Measurements from ENCODE around the gene ITGA5. TPM values are rescaled to one million over a fixed set of nuclear protein-coding genes. Genes with fewer than 3 reads are reported as not detected.

ITGA5 gene
- total and polyA plus RNA-seq, 2 experiments from 2014 or later: 7.3 to 23.7 TPM

DNA sequence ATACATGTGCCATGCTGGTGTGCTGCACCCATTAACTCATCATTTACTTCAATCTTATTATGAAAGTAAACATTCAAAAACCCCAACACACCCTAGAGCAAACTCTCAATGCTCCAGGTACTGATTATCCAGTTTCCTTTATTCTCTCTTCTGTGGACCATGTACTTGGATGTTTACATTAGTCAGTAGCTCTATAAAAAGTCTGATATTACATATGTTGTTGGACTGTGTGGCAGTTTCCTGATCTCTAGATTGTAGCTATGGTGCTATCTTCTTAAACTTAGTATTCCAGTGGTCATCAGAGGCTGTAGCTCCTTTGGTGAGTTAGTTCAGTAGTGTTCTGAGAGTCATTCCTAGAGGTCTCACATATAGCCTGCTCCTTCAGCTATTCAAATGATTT lies 25.1 kb upstream of the ITGA5 start (continued):
- no peak for TF ChIP-seq REST (IDR thresholded peaks at IDR 0.05; ENCODE audit: unreplicated experiment)
- no peak for TF ChIP-seq JUNB (IDR thresholded peaks at IDR 0.05; ENCODE audit: unreplicated experiment)
- TF ChIP-seq CREB1 (CRISPR knock-in tag; IDR thresholded peaks at IDR 0.05; ENCODE audit: low read depth): no peak
- TF ChIP-seq, protein P1, sequence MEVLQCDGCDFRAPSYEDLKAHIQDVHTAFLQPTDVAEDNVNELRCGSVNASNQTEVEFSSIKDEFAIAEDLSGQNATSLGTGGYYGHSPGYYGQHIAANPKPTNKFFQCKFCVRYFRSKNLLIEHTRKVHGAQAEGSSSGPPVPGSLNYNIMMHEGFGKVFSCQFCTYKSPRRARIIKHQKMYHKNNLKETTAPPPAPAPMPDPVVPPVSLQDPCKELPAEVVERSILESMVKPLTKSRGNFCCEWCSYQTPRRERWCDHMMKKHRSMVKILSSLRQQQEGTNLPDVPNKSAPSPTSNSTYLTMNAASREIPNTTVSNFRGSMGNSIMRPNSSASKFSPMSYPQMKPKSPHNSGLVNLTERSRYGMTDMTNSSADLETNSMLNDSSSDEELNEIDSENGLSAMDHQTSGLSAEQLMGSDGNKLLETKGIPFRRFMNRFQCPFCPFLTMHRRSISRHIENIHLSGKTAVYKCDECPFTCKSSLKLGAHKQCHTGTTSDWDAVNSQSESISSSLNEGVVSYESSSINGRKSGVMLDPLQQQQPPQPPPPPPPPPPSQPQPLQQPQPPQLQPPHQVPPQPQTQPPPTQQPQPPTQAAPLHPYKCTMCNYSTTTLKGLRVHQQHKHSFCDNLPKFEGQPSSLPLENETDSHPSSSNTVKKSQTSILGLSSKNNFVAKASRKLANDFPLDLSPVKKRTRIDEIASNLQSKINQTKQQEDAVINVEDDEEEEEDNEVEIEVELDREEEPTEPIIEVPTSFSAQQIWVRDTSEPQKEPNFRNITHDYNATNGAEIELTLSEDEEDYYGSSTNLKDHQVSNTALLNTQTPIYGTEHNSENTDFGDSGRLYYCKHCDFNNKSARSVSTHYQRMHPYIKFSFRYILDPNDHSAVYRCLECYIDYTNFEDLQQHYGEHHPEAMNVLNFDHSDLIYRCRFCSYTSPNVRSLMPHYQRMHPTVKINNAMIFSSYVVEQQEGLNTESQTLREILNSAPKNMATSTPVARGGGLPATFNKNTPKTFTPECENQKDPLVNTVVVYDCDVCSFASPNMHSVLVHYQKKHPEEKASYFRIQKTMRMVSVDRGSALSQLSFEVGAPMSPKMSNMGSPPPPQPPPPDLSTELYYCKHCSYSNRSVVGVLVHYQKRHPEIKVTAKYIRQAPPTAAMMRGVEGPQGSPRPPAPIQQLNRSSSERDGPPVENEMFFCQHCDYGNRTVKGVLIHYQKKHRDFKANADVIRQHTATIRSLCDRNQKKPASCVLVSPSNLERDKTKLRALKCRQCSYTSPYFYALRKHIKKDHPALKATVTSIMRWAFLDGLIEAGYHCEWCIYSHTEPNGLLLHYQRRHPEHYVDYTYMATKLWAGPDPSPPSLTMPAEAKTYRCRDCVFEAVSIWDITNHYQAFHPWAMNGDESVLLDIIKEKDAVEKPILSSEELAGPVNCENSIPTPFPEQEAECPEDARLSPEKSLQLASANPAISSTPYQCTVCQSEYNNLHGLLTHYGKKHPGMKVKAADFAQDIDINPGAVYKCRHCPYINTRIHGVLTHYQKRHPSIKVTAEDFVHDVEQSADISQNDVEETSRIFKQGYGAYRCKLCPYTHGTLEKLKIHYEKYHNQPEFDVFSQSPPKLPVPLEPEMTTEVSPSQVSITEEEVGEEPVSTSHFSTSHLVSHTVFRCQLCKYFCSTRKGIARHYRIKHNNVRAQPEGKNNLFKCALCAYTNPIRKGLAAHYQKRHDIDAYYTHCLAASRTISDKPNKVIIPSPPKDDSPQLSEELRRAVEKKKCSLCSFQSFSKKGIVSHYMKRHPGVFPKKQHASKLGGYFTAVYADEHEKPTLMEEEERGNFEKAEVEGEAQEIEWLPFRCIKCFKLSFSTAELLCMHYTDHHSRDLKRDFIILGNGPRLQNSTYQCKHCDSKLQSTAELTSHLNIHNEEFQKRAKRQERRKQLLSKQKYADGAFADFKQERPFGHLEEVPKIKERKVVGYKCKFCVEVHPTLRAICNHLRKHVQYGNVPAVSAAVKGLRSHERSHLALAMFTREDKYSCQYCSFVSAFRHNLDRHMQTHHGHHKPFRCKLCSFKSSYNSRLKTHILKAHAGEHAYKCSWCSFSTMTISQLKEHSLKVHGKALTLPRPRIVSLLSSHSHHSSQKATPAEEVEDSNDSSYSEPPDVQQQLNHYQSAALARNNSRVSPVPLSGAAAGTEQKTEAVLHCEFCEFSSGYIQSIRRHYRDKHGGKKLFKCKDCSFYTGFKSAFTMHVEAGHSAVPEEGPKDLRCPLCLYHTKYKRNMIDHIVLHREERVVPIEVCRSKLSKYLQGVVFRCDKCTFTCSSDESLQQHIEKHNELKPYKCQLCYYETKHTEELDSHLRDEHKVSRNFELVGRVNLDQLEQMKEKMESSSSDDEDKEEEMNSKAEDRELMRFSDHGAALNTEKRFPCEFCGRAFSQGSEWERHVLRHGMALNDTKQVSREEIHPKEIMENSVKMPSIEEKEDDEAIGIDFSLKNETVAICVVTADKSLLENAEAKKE (CRISPR knock-in tag; IDR thresholded peaks at IDR 0.05): no peak

- Histone ChIP-seq H3K79me2 (replicated peaks; ENCODE audit: insufficient read depth) (no peaks in the 10 kb centered on the region), H3K27me3 (ENCODE audit: insufficient read depth) (peaks cover 79% of the 10 kb centered on the region), H3K4me2 (no peak overlapping the region), H3F3A (replicated peaks; ENCODE audit: low read depth) (no peaks in the 10 kb centered on the region), H3K36me3 (ENCODE audit: insufficient read depth) (no peaks in the 10 kb centered on the region), H3K9me2 (ENCODE audit: insufficient read depth) (no peaks in the 10 kb centered on the region), H3K27ac (ENCODE audit: low read depth) (no peak overlapping the region), H3K4me1 (ENCODE audit: insufficient read depth) (no peaks in the 10 kb centered on the region), H3K4me3 (no peak overlapping the region), H4K20me1 (replicated peaks; ENCODE audit: insufficient read depth) (no peaks in the 10 kb centered on the region; the same call in 1 of the 2 replicates), H2AFZ (no peak overlapping the region)
- Mint-ChIP-seq H3K4me3 (no peak overlapping the region), H3K4me1 (peaks cover 5% of the 10 kb centered on the region; the same call in 2 of the 3 replicates), H3K27ac (no peak overlapping the region), H3K9me3 (no peaks in the 10 kb centered on the region), H3K27me3 (ENCODE audit: insufficient read depth, low read depth, poor library complexity) (peaks cover 57% of the 10 kb centered on the region), H3K36me3 (ENCODE audit: low read depth) (no peaks in the 10 kb centered on the region)
- DNase-seq (ENCODE audit: low spot score): no peak
- no peak for TF ChIP-seq NANOG (IDR thresholded peaks at IDR 0.05; ENCODE audit: borderline replicate concordance)
- ATAC-seq: no peak
Measured at GRCh38 chr12:54443446-54443845, 24.4 kb upstream of the ITGA5 start.
